CD14-positive monocyte (primary cell): ENCODE measurements around the gene ANGEL2. TPM values are rescaled to one million over a fixed set of nuclear protein-coding genes. Genes with fewer than 3 reads are reported as not detected.

Source experiments
- DNase-seq, 3 donors: peaks; one replicate each; pipeline ENCODE4 v3.0.0-alpha.2; 2011 to 2022
- H2AFZ ChIP-seq: 2 replicates; pipeline ENCODE4 v1.6.0; 2012; ENCODE audit warnings: mild to moderate bottlenecking, low read depth, low read length, inconsistent platforms; ENCODE audit not compliant: insufficient read depth, poor library complexity, severe bottlenecking
- H3K27ac ChIP-seq, 2 donors: 1 replicate in 1 of 2; 2 replicates in 1 of 2; pipeline ENCODE4 v1.5.1; 2012 to 2013; ENCODE audit warnings: low read length in 2 of 2, control low read depth in 1 of 2, inconsistent platforms in 1 of 2, low read depth in 1 of 2, mild to moderate bottlenecking in 1 of 2
- H3K27me3 ChIP-seq, 2 donors: one replicate each; pipeline versions ENCODE4 v1.6.0 to v1.6.1; 2011 to 2013; ENCODE audit warnings: low read length in 2 of 2; ENCODE audit not compliant: control insufficient read depth in 2 of 2, insufficient read depth in 2 of 2
- H3K36me3 ChIP-seq, 2 donors: replicated peaks in 1 of 2; 1 replicate in 1 of 2; 2 replicates in 1 of 2; pipeline versions ENCODE4 v1.5.1 to v1.6.1; 2012 to 2013; ENCODE audit warnings: low read length in 2 of 2, control low read depth in 1 of 2, inconsistent platforms in 1 of 2, mild to moderate bottlenecking in 1 of 2; ENCODE audit not compliant: insufficient read depth in 2 of 2, control insufficient read depth in 1 of 2
- H3K4me1 ChIP-seq, 2 donors: 1 replicate in 1 of 2; 2 replicates in 1 of 2; pipeline versions ENCODE4 v1.5.1 to v1.6.1; 2012 to 2013; ENCODE audit warnings: low read length in 2 of 2, control low read depth in 1 of 2, inconsistent platforms in 1 of 2, mild to moderate bottlenecking in 1 of 2, moderate library complexity in 1 of 2; ENCODE audit not compliant: insufficient read depth in 2 of 2, control insufficient read depth in 1 of 2
- H3K4me2 ChIP-seq: replicated peaks from 2 replicates; pipeline ENCODE3; 2012; ENCODE audit warnings: low read length, moderate library complexity, mild to moderate bottlenecking; ENCODE audit not compliant: poor library complexity, severe bottlenecking; ENCODE audit errors: extremely low read depth
- H3K4me3 ChIP-seq, 3 experiments: fragments of 200-600 bp in 1 of 3; sonication (generic) in 1 of 3; replicated peaks in 1 of 3; 1 replicate in 2 of 3; 2 replicates in 1 of 3; pipeline ENCODE4 v1.5.1; 2011 to 2013; ENCODE audit warnings: low read length in 3 of 3, mild to moderate bottlenecking in 3 of 3, control low read depth in 2 of 3, low read depth in 2 of 3, inconsistent platforms in 1 of 3, moderate library complexity in 1 of 3
- H3K79me2 ChIP-seq: 2 replicates; pipeline ENCODE4 v1.6.0; 2012; ENCODE audit warnings: mild to moderate bottlenecking, control low read depth, inconsistent platforms, low read length, moderate library complexity; ENCODE audit not compliant: insufficient read depth
- H3K9ac ChIP-seq: 2 replicates; pipeline ENCODE4 v1.6.0; 2017; ENCODE audit warnings: low read length, mild to moderate bottlenecking; ENCODE audit not compliant: insufficient read depth, poor library complexity, severe bottlenecking
- H3K9me3 ChIP-seq, 2 donors: replicated peaks in 1 of 2; 1 replicate in 1 of 2; 2 replicates in 1 of 2; pipeline versions ENCODE4 v1.5.1 to v1.6.1; 2012 to 2013; ENCODE audit warnings: low read length in 2 of 2, control low read depth in 1 of 2; ENCODE audit not compliant: control insufficient read depth in 1 of 2, insufficient read depth in 1 of 2
- H4K20me1 ChIP-seq: 2 replicates; pipeline ENCODE4 v1.6.0; 2012; ENCODE audit warnings: mild to moderate bottlenecking, low read length, control low read depth, moderate library complexity; ENCODE audit not compliant: insufficient read depth
- H3K27ac Mint-ChIP-seq, 7 donors: one replicate each; pipeline ENCODE4 v1.8.0; 2020; ENCODE audit warnings: mild to moderate bottlenecking in 7 of 7, mixed read lengths in 7 of 7, moderate library complexity in 6 of 7, inconsistent platforms in 2 of 7
- H3K27me3 Mint-ChIP-seq, 3 donors: one replicate each; pipeline ENCODE4 v1.8.0; 2021 to 2022; ENCODE audit warnings: low read depth in 3 of 3, mild to moderate bottlenecking in 3 of 3, mixed read lengths in 3 of 3, moderate library complexity in 3 of 3, inconsistent platforms in 1 of 3
- H3K36me3 Mint-ChIP-seq, 2 donors: one replicate each; pipeline ENCODE4 v1.8.0; 2020; ENCODE audit warnings: mixed read lengths in 2 of 2, inconsistent platforms in 1 of 2, mild to moderate bottlenecking in 1 of 2
- H3K4me1 Mint-ChIP-seq: one replicate; pipeline ENCODE4 v1.8.0; 2020; ENCODE audit warnings: mild to moderate bottlenecking, mixed read lengths
- H3K4me3 Mint-ChIP-seq, 2 donors: one replicate each; pipeline ENCODE4 v1.8.0; 2020; ENCODE audit warnings: mild to moderate bottlenecking in 2 of 2, mixed read lengths in 2 of 2, moderate library complexity in 1 of 2
- H3K9me3 Mint-ChIP-seq, 7 donors: one replicate each; pipeline ENCODE4 v1.8.0; 2020 to 2022; ENCODE audit warnings: mixed read lengths in 7 of 7, mild to moderate bottlenecking in 6 of 7, moderate library complexity in 6 of 7, inconsistent platforms in 2 of 7
- CTCF ChIP-seq: fragments of 200-600 bp; IDR thresholded peaks from one replicate; pipeline ENCODE4 v1.8.0; 2022; ENCODE audit warnings: antibody characterized with exemption, mild to moderate bottlenecking
- WGBS: methylation state at CpG from one replicate; pipeline ENCODE4 v1.1.5; 2013; ENCODE audit warnings: missing lambda C conversion rate; ENCODE audit not compliant: insufficient coverage; 5-methylcytosine and 5-hydroxymethylcytosine counted together
- intact Hi-C, 2 donors: fragments of 100-400 bp; cut with micrococcal nuclease; formaldehyde crosslinking; loops; one replicate each; pipeline versions ENCODE4 v1.15.0 to v1.15.1; 2023
- polyA plus RNA-seq, 3 donors: library from polyadenylated mRNA; depleted of rRNA in 1 of 3; unstranded in 2 of 3; stranded (reverse) in 1 of 3; fragments of 300-500 nt in 2 of 3; fragments of >200 nt in 1 of 3; fragmentation: Illumina TruSeq in 2 of 3; gene quantifications; 1 replicate in 2 of 3; 2 replicates in 1 of 3; pipeline ENCODE4 v1.2.3, GENCODE V29; 2012 to 2021

ANGEL2 gene
- polyA plus RNA-seq, 3 donors: 17.5 to 29.0 (median 18.3) TPM

- H3K9me3 Mint-ChIP-seq: peaks cover 0 to 12% (median 7%) of the 10 kb centered on the region in 7 donors
Measured at GRCh38 chr1:212954514-212954913, 61.2 kb downstream of the ANGEL2 start.

GRCh38 chr1:212953321-212953720 lies 62.3 kb downstream of the ANGEL2 start:
- Histone ChIP-seq H3K27me3 (peaks cover 33 to 43% of the 10 kb centered on the region in 2 donors), H3K9ac (no peak overlapping the region), H4K20me1 (no peaks in the 10 kb centered on the region), H2AFZ (no peak overlapping the region), H3K79me2 (no peaks in the 10 kb centered on the region), H3K36me3 (no peaks in the 10 kb centered on the region), H3K4me1 (peaks cover 17 to 25% of the 10 kb centered on the region in 2 donors), H3K4me2 (no peak overlapping the region), H3K27ac (no peak overlapping the region), H3K9me3 (peaks cover 0 to 15% of the 10 kb centered on the region in 2 donors), H3K4me3 (no peak overlapping the region)
- Mint-ChIP-seq H3K9me3 (peaks cover 0 to 17% (median 12%) of the 10 kb centered on the region in 7 donors), H3K36me3 (peaks cover 3 to 5% of the 10 kb centered on the region in 2 donors), H3K27me3 (peaks cover 48 to 57% (median 52%) of the 10 kb centered on the region in 3 donors), H3K4me1 (peaks cover 21% of the 10 kb centered on the region), H3K4me3 (no peak overlapping the region), H3K27ac (no peak overlapping the region)
- WGBS: 60% methylated on average over 1 of the region's 3 CpGs
- intact Hi-C loops: no loop called here
- TF ChIP-seq CTCF: no peak
- no peak for DNase-seq

More at GRCh38 chr1:212954514-212954913, 61.2 kb downstream of the ANGEL2 start:
- DNase-seq: no peak
- H3K27ac ChIP-seq: no peak overlapping the region
- H3K4me2 ChIP-seq: no peak overlapping the region
- H3K4me3 ChIP-seq: no peak overlapping the region
- no peak for TF ChIP-seq CTCF
- no peaks in the 10 kb centered on the region for H4K20me1 ChIP-seq
- Mint-ChIP-seq H3K27me3 (peaks cover 38 to 46% (median 43%) of the 10 kb centered on the region in 3 donors), H3K36me3 (peaks cover 3 to 5% of the 10 kb centered on the region in 2 donors), H3K4me1 (peaks cover 21% of the 10 kb centered on the region), H3K4me3 (no peak overlapping the region), H3K27ac (peak overlapping the region in 1 of 7 donors; percentile 68)
- no peak overlapping the region for H2AFZ ChIP-seq
- H3K9ac ChIP-seq: no peak overlapping the region
- H3K27me3 ChIP-seq: peaks cover 26 to 36% of the 10 kb centered on the region in 2 donors
- WGBS: 82% methylated on average over 3 of the region's 6 CpGs
- H3K36me3 ChIP-seq: no peaks in the 10 kb centered on the region
- peaks cover 0 to 7% of the 10 kb centered on the region in 2 donors for H3K9me3 ChIP-seq
- peaks cover 17 to 25% of the 10 kb centered on the region in 2 donors for H3K4me1 ChIP-seq
- no peaks in the 10 kb centered on the region for H3K79me2 ChIP-seq
- intact Hi-C loops: no loop called here
